CD4-positive, CD25-positive, alpha-beta regulatory T cell (primary cell): ENCODE data around the gene SREBF2. TPM values are rescaled to one million over a fixed set of nuclear protein-coding genes. Genes with fewer than 3 reads are reported as not detected.
A peak's percentile ranks its signal among the peaks of the same experiment; 100 is the strongest.

Source experiments
- ATAC-seq, 2 donors: fragments of 150-1000 bp; cut with Tn5 transposase; one replicate each; pipeline ENCODE4 v1.10.0; 2021; ENCODE audit warnings: low read depth in 2 of 2, moderate number of reproducible peaks in 2 of 2, moderate library complexity in 1 of 2
- DNase-seq, 3 donors: peaks; one replicate each; pipeline versions ENCODE4 v3.0.0 to v3.0.0-alpha.2; 2012 to 2022; ENCODE audit warnings: mixed read lengths in 1 of 3
- H3K27ac ChIP-seq: one replicate; pipeline ENCODE4 v1.7.0; 2013; ENCODE audit warnings: mild to moderate bottlenecking, low read length; ENCODE audit not compliant: insufficient read depth, poor library complexity, severe bottlenecking
- H3K27me3 ChIP-seq: one replicate; pipeline ENCODE4 v1.7.0; 2013; ENCODE audit warnings: low read length; ENCODE audit not compliant: control insufficient read depth, insufficient read depth
- H3K36me3 ChIP-seq: one replicate; pipeline ENCODE4 v1.7.0; 2013; ENCODE audit warnings: mild to moderate bottlenecking, low read length, moderate library complexity; ENCODE audit not compliant: control insufficient read depth, insufficient read depth
- H3K4me1 ChIP-seq: 2 replicates; pipeline ENCODE4 v1.7.0; 2013; ENCODE audit warnings: mild to moderate bottlenecking, low read length; ENCODE audit not compliant: insufficient read depth, control insufficient read depth, poor library complexity, severe bottlenecking
- H3K4me3 ChIP-seq: one replicate; pipeline ENCODE4 v1.7.0; 2013; ENCODE audit warnings: low read depth, mild to moderate bottlenecking, low read length, moderate library complexity
- H3K9me3 ChIP-seq, 2 experiments: 1 replicate in 1 of 2; 2 replicates in 1 of 2; pipeline ENCODE4 v1.7.0; 2013; ENCODE audit warnings: low read length in 2 of 2, mild to moderate bottlenecking in 1 of 2, moderate library complexity in 1 of 2; ENCODE audit not compliant: control insufficient read depth in 2 of 2
- H3K27ac Mint-ChIP-seq, 3 donors: one replicate each; pipeline ENCODE4 v1.8.0; 2020 to 2022; ENCODE audit warnings: mild to moderate bottlenecking in 3 of 3, mixed read lengths in 3 of 3, moderate library complexity in 2 of 3
- H3K27me3 Mint-ChIP-seq: one replicate; pipeline ENCODE4 v1.8.0; 2022; ENCODE audit warnings: mild to moderate bottlenecking, mixed read lengths
- H3K36me3 Mint-ChIP-seq: one replicate; pipeline ENCODE4 v1.8.0; 2020; ENCODE audit warnings: mixed read lengths
- H3K4me1 Mint-ChIP-seq, 4 donors: one replicate each; pipeline ENCODE4 v1.8.0; 2020 to 2022; ENCODE audit warnings: mixed read lengths in 4 of 4, mild to moderate bottlenecking in 1 of 4
- H3K4me3 Mint-ChIP-seq, 4 donors: one replicate each; pipeline ENCODE4 v1.8.0; 2020 to 2022; ENCODE audit warnings: mild to moderate bottlenecking in 4 of 4, mixed read lengths in 4 of 4, moderate library complexity in 3 of 4
- H3K9me3 Mint-ChIP-seq, 7 donors: one replicate each; pipeline ENCODE4 v1.8.0; 2020 to 2022; ENCODE audit warnings: mixed read lengths in 7 of 7, mild to moderate bottlenecking in 3 of 7, moderate library complexity in 2 of 7
- polyA plus RNA-seq, 4 donors: library from polyadenylated mRNA; unstranded; fragments of 300-500 nt; fragmentation: Illumina TruSeq; gene quantifications; one replicate each; pipeline ENCODE4 v1.2.3, GENCODE V29; 2021
- total RNA-seq: library from RNA; stranded (reverse); gene quantifications from one replicate; pipeline ENCODE4 v1.2.3, GENCODE V29; 2022

Gene SREBF2
- total and polyA plus RNA-seq, 5 donors from 2014 or later, result 12.8 to 98.6 (median 13.8) TPM

DNA sequence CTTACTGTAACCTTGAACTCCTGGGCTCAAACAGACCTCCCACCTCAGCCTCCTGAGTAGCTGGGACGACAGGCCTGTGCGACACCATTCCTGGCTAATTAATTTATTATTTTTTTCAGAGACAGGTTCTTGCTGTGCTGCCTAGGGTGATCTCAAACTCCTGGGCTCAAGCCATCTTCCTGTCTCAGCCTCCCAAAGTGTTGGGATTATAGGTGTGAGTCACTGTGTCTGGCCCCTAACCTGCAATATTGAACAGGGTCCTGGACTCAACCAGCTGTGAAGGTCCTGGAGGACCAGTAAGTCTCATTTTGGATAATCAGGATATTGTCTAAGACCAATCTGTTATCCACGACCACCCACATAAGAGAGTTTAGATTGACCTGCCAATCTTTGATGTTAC is 17.2 kb upstream of the SREBF2 start:
- Mint-ChIP-seq H3K9me3 (no peaks in the 10 kb centered on the region), H3K36me3 (peaks cover 31% of the 10 kb centered on the region), H3K4me1 (peaks cover 0 to 7% (median 0%) of the 10 kb centered on the region in 4 donors), H3K4me3 (no peak overlapping the region), H3K27ac (peak overlapping the region in 1 of 3 donors; percentile 47), H3K27me3 (no peaks in the 10 kb centered on the region)
- Histone ChIP-seq H3K36me3 (peaks cover 42% of the 10 kb centered on the region), H3K27me3 (no peaks in the 10 kb centered on the region), H3K4me1 (no peaks in the 10 kb centered on the region), H3K27ac (no peak overlapping the region), H3K9me3 (no peaks in the 10 kb centered on the region), H3K4me3 (no peak overlapping the region)
- no peak for DNase-seq
- no peak for ATAC-seq

DNA sequence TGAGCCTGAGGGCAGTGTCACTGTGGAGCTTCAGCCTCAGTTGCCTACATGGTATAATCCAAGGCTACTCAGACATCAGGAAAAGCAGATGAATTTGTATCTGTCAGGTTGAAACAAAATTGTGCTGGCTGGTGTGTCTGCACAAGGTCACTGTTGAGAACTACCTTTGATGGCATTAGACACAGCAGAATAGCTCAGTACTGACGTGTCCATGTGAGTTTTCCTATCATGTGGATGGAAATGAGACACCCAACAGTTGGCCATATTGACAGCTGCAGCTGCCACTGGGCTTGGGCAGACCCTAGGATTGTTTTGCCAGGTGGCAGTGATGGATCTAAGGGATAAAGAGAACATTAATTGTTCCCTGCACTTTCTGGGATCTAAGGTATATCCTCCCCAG is 16.7 kb upstream of the SREBF2 start:
- no peaks in the 10 kb centered on the region for H3K9me3 Mint-ChIP-seq
- H3K4me1 Mint-ChIP-seq, result peaks cover 0 to 10% (median 0%) of the 10 kb centered on the region in 4 donors
- H3K27ac ChIP-seq, result no peak overlapping the region
- H3K27ac Mint-ChIP-seq, result peak overlapping the region in 2 of 3 donors; percentile 47 to 52
- no peaks in the 10 kb centered on the region for H3K9me3 ChIP-seq
- no peaks in the 10 kb centered on the region for H3K4me1 ChIP-seq
- no peaks in the 10 kb centered on the region for H3K27me3 ChIP-seq
- no peak for DNase-seq
- no peak overlapping the region for H3K4me3 ChIP-seq
- no peak for ATAC-seq
- no peak overlapping the region for H3K4me3 Mint-ChIP-seq
- peaks cover 27% of the 10 kb centered on the region for H3K36me3 Mint-ChIP-seq
- no peaks in the 10 kb centered on the region for H3K27me3 Mint-ChIP-seq
- peaks cover 40% of the 10 kb centered on the region for H3K36me3 ChIP-seq

DNA sequence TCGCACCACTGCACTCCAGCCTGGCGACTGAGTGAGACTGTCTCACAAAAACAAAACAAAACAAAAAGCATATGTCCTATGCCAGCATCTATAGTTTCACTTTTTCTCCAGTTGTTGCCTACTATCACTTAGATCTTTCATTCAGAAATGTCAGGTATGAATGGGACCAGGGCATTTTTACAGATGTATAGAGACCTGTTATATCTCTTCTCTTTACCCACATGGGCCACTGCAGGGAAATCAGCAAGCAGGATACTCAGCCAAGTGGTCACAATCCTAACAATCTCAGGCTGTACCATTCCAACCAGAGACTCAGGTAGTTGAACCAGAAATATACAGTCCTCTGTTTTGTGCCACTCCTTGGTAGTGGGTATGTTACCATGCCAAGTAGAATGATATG is 16.0 kb upstream of the SREBF2 start:
- H3K27me3 ChIP-seq, result no peaks in the 10 kb centered on the region
- no peaks in the 10 kb centered on the region for H3K4me1 ChIP-seq
- H3K9me3 Mint-ChIP-seq, result no peaks in the 10 kb centered on the region
- DNase-seq (no peak), ATAC-seq (no peak)
- H3K27ac Mint-ChIP-seq, result peak overlapping the region in 2 of 3 donors; percentile 47 to 81
- no peaks in the 10 kb centered on the region for H3K27me3 Mint-ChIP-seq
- peaks cover 37% of the 10 kb centered on the region for H3K36me3 ChIP-seq
- H3K4me3 Mint-ChIP-seq, result no peak overlapping the region
- peaks cover 27% of the 10 kb centered on the region for H3K36me3 Mint-ChIP-seq
- no peak overlapping the region for H3K27ac ChIP-seq
- no peaks in the 10 kb centered on the region for H3K9me3 ChIP-seq
- H3K4me1 Mint-ChIP-seq, result peaks cover 0 to 10% (median 5%) of the 10 kb centered on the region in 4 donors
- no peak overlapping the region for H3K4me3 ChIP-seq

DNA sequence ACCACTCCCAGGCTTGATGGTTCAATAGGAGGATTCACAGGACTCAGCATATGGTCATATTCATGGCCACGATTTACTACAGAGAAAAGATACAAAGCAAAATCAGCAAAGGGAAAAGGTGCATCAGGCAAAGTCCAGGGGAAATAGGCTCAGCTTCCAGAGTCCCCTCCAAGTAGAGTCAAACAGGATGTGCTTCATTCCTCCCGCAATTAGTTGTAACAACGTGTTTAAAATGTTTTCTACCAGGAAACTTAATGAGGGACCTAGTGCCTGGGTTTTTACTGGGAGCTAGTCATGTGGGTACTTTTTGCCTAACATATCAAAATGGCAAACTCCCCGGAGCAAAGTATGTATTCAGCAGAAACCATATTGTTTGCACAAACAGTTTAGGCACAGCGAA is 14.9 kb upstream of the SREBF2 start:
- Mint-ChIP-seq H3K4me1 (peaks cover 5 to 17% (median 12%) of the 10 kb centered on the region in 4 donors), H3K27ac (peak overlapping the region in 1 of 3 donors; percentile 67), H3K36me3 (peaks cover 32% of the 10 kb centered on the region)

DNA sequence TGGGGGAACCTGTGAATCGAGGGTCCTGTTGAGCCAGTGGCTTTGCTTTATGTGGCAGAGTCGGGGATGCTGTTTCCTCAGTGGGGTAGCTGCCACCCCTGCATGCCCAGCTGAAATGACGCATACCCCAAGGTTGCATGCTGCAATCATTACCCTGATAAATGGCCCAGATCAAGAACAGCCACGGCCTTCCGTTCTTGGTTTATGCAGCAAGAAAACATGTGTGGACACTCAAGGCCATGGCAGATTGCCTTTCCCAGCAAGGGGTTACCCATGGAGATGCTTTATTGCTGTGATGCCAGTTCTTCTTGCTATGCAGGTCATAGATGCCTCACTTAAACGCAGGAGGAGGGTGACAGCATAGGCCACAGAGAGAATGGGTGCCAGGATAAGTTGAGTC is 14.3 kb upstream of the SREBF2 start:
- Mint-ChIP-seq H3K27me3 (no peaks in the 10 kb centered on the region), H3K36me3 (peaks cover 33% of the 10 kb centered on the region), H3K9me3 (no peaks in the 10 kb centered on the region), H3K4me3 (no peak overlapping the region), H3K4me1 (peaks cover 6 to 19% (median 14%) of the 10 kb centered on the region in 4 donors), H3K27ac (peak overlapping the region in 1 of 3 donors; percentile 67)
- DNase-seq (no peak), ATAC-seq (no peak)
- Histone ChIP-seq H3K9me3 (no peaks in the 10 kb centered on the region), H3K4me1 (peaks cover 3% of the 10 kb centered on the region), H3K36me3 (peaks cover 30% of the 10 kb centered on the region), H3K27ac (no peak overlapping the region), H3K4me3 (no peak overlapping the region), H3K27me3 (no peaks in the 10 kb centered on the region)

More for the DNA sequence above, 14.9 kb upstream of the SREBF2 start:
- H3K4me3 Mint-ChIP-seq, result no peak overlapping the region
- Histone ChIP-seq H3K27me3 (no peaks in the 10 kb centered on the region), H3K36me3 (peaks cover 34% of the 10 kb centered on the region), H3K4me3 (no peak overlapping the region), H3K27ac (no peak overlapping the region), H3K9me3 (no peaks in the 10 kb centered on the region), H3K4me1 (peaks cover 2% of the 10 kb centered on the region)
- ATAC-seq, result no peak
- no peaks in the 10 kb centered on the region for H3K27me3 Mint-ChIP-seq
- no peak for DNase-seq
- H3K9me3 Mint-ChIP-seq, result no peaks in the 10 kb centered on the region

DNA sequence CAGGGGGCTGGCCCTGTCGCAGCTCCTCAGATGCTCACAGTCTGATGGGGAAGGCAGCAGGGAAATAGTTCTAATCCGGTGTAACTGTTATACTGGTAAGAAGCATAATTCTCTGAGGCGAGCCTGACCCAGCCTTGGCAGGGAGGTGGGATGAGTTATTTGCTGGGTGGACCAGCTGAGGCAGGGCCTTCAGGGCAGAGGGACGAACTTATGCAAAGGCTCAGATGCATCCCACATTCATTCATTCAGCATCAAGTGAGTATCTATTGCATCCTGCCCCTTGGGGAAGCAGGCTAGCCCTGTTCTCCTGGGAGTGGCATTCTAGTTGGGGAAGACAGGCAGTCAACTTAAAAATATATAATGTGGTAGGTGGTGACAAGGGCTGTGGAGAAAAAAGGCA is 13.6 kb upstream of the SREBF2 start:
- Mint-ChIP-seq H3K4me1 (peaks cover 6 to 19% (median 14%) of the 10 kb centered on the region in 4 donors), H3K27ac (peak overlapping the region in 2 of 3 donors; percentile 8 to 57), H3K4me3 (no peak overlapping the region), H3K36me3 (peaks cover 36% of the 10 kb centered on the region), H3K27me3 (no peaks in the 10 kb centered on the region), H3K9me3 (no peaks in the 10 kb centered on the region)
- Histone ChIP-seq H3K27me3 (no peaks in the 10 kb centered on the region), H3K9me3 (no peaks in the 10 kb centered on the region), H3K4me3 (no peak overlapping the region), H3K36me3 (peaks cover 28% of the 10 kb centered on the region), H3K27ac (no peak overlapping the region), H3K4me1 (peaks cover 3% of the 10 kb centered on the region)
- ATAC-seq (no peak), DNase-seq (no peak)

DNA sequence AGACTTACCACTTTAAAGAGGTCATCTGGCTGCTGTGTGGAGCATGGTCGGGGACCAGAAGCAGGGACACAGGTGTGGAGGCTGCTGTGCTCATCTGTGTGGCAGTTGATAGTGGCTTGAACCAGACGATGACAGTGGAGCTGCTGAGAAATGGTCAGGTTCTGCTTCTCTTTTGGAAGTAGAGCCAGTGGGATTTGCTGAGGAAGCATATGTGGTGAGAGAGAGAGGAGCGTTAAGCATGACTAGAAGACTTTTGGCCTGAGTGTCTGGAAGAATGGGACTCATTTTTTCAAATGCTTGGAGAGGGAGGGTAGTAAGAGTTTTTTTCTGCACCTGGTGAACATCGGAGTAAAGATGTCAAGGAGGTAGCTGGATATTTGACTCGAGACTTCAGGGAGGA is 12.5 kb upstream of the SREBF2 start:
- H3K36me3 Mint-ChIP-seq, result peaks cover 32% of the 10 kb centered on the region
- DNase-seq, result no peak
- H3K27me3 Mint-ChIP-seq, result no peaks in the 10 kb centered on the region
- H3K4me3 ChIP-seq, result no peak overlapping the region
- peaks cover 3% of the 10 kb centered on the region for H3K4me1 ChIP-seq
- H3K9me3 ChIP-seq, result no peaks in the 10 kb centered on the region
- no peak for ATAC-seq
- no peaks in the 10 kb centered on the region for H3K9me3 Mint-ChIP-seq
- no peak overlapping the region for H3K27ac ChIP-seq
- peaks cover 6 to 15% (median 13%) of the 10 kb centered on the region in 4 donors for H3K4me1 Mint-ChIP-seq
- H3K27me3 ChIP-seq, result no peaks in the 10 kb centered on the region
- no peak overlapping the region for H3K4me3 Mint-ChIP-seq
- H3K36me3 ChIP-seq, result peaks cover 24% of the 10 kb centered on the region
- H3K27ac Mint-ChIP-seq, result peak overlapping the region in 2 of 3 donors; percentile 3 to 57

DNA sequence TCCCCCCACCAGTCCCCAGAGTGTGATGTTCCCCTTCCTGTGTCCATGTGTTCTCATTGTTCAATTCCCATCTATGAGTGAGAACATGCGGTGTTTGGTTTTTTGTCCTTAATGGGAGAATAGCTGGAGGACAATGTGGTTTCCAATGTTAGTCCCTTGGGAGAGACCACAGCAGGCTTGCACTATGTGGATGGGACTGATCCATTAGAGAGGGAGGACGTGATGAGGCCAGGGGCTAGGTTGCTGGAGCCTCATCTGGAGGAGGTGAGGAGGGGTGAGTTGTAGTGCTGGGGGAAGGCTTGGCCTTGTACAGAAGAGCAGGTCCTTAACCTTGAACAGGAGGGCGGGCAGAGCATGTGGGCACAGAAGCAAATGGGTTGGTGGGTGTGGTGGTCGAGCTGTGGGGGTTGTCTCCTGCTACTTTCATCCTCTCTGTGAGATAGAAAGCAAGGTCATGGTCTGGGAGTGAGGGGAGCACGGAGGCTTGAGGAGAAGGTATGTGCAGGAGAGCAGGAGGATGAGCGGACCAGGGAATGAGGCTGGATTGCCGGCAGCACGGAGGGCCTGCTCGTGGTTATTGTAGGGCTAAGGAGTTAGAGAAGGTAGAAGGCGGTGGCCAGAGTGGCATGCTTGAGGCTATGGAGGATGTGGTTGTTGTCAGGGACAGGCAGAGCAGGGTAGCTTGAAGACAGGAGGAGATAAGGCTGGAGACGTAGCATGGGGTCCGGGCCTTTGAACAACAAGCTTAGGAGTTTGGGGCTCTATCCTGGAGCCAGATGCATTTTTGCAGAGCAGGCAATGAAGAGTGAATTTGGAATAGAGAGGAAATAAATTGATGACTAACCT is 11.2 kb upstream of the SREBF2 start:
- Mint-ChIP-seq H3K4me3 (no peak overlapping the region), H3K36me3 (peaks cover 35% of the 10 kb centered on the region), H3K9me3 (no peaks in the 10 kb centered on the region), H3K4me1 (peaks cover 6 to 15% (median 13%) of the 10 kb centered on the region in 4 donors), H3K27ac (peak overlapping the region; percentile 84 to 90 (median 88)), H3K27me3 (no peaks in the 10 kb centered on the region)
- Histone ChIP-seq H3K4me1 (peaks cover 3% of the 10 kb centered on the region), H3K36me3 (peaks cover 19% of the 10 kb centered on the region), H3K4me3 (no peak overlapping the region), H3K27me3 (no peaks in the 10 kb centered on the region), H3K27ac (peak overlapping the region; percentile 42), H3K9me3 (no peaks in the 10 kb centered on the region)
- ATAC-seq (no peak), DNase-seq (no peak)
